ENCODE data around the gene SAAL1. TPM values are rescaled to one million over a fixed set of nuclear protein-coding genes. Genes with fewer than 3 reads are reported as not detected.

Gene SAAL1
- total and polyA plus RNA-seq, 2 donors from 2014 or later = 9.8 to 12.9 TPM

GRCh38 chr11:18093959-18094358 lies 11.9 kb downstream of the SAAL1 start:
- H3K4me1 ChIP-seq (ENCODE audit: control insufficient read depth in 2 of 3, insufficient read depth in 2 of 3, low read depth in 1 of 3, low read length in 3 of 3) = no peaks in the 10 kb centered on the region
- peaks cover 9 to 24% (median 10%) of the 10 kb centered on the region in 3 donors for H3K36me3 ChIP-seq (ENCODE audit: control insufficient read depth in 2 of 3, insufficient read depth in 3 of 3, low read length in 3 of 3)
- intact Hi-C loops (cut with DNase I) = no loop called here
- no peaks in the 10 kb centered on the region for H3K9me3 ChIP-seq (ENCODE audit: control insufficient read depth in 2 of 3, insufficient read depth in 1 of 3, low read length in 3 of 3)
- DNase-seq (no peak), FAIRE-seq (no peak)
- no peak for TF ChIP-seq CTCF (IDR thresholded peaks at IDR 0.05; ENCODE audit: borderline replicate concordance, extremely low read depth, insufficient read depth)
- no peak overlapping the region for H3K9ac ChIP-seq (ENCODE audit: low read length in 3 of 3)
- H3K27ac ChIP-seq (ENCODE audit: low read depth in 2 of 2, low read length in 2 of 2) = no peak overlapping the region
- no peaks in the 10 kb centered on the region for H3K27me3 ChIP-seq (ENCODE audit: control insufficient read depth, insufficient read depth, low read length)
- no peak overlapping the region for H3K4me3 ChIP-seq (ENCODE audit: low read length in 3 of 3)

- no peak overlapping the region for H3K9ac ChIP-seq (ENCODE audit: low read length in 3 of 3)
- no peak overlapping the region for H3K4me3 ChIP-seq (ENCODE audit: low read length in 3 of 3)
- intact Hi-C loops (cut with DNase I) = no loop called here
- no peak overlapping the region for H3K27ac ChIP-seq (ENCODE audit: low read depth in 2 of 2, low read length in 2 of 2)
- no peak for TF ChIP-seq CTCF (IDR thresholded peaks at IDR 0.05; ENCODE audit: borderline replicate concordance, extremely low read depth, insufficient read depth)
- H3K4me1 ChIP-seq (ENCODE audit: control insufficient read depth in 2 of 3, insufficient read depth in 2 of 3, low read depth in 1 of 3, low read length in 3 of 3) = no peaks in the 10 kb centered on the region
- H3K27me3 ChIP-seq (ENCODE audit: control insufficient read depth, insufficient read depth, low read length) = no peaks in the 10 kb centered on the region
- no peaks in the 10 kb centered on the region for H3K9me3 ChIP-seq (ENCODE audit: control insufficient read depth in 2 of 3, insufficient read depth in 1 of 3, low read length in 3 of 3)
- H3K36me3 ChIP-seq (ENCODE audit: control insufficient read depth in 2 of 3, insufficient read depth in 3 of 3, low read length in 3 of 3) = peaks cover 12 to 34% (median 15%) of the 10 kb centered on the region in 3 donors
- no peak for FAIRE-seq
- DNase-seq = no peak
Observed at GRCh38 chr11:18091731-18092130, 14.2 kb downstream of the SAAL1 start.

- Histone ChIP-seq H3K9ac (ENCODE audit: low read length in 3 of 3) (no peak overlapping the region), H3K9me3 (ENCODE audit: control insufficient read depth in 2 of 3, insufficient read depth in 1 of 3, low read length in 3 of 3) (no peaks in the 10 kb centered on the region), H3K27ac (ENCODE audit: low read depth in 2 of 2, low read length in 2 of 2) (no peak overlapping the region), H3K36me3 (ENCODE audit: control insufficient read depth in 2 of 3, insufficient read depth in 3 of 3, low read length in 3 of 3) (peaks cover 11 to 23% (median 11%) of the 10 kb centered on the region in 3 donors), H3K4me1 (ENCODE audit: control insufficient read depth in 2 of 3, insufficient read depth in 2 of 3, low read depth in 1 of 3, low read length in 3 of 3) (no peaks in the 10 kb centered on the region), H3K4me3 (ENCODE audit: low read length in 3 of 3) (no peak overlapping the region), H3K27me3 (ENCODE audit: control insufficient read depth, insufficient read depth, low read length) (no peaks in the 10 kb centered on the region)
- no peak for TF ChIP-seq CTCF (IDR thresholded peaks at IDR 0.05; ENCODE audit: borderline replicate concordance, extremely low read depth, insufficient read depth)
- no peak for DNase-seq
- FAIRE-seq = no peak
- intact Hi-C loops (cut with DNase I) = no loop called here
Observed at GRCh38 chr11:18088966-18089365, 16.9 kb downstream of the SAAL1 start.

GRCh38 chr11:18088366-18088765 lies 17.5 kb downstream of the SAAL1 start:
- DNase-seq (no peak), FAIRE-seq (no peak)
- Histone ChIP-seq H3K4me3 (ENCODE audit: low read length in 3 of 3) (no peak overlapping the region), H3K36me3 (ENCODE audit: control insufficient read depth in 2 of 3, insufficient read depth in 3 of 3, low read length in 3 of 3) (peaks cover 11 to 17% (median 11%) of the 10 kb centered on the region in 3 donors), H3K27me3 (ENCODE audit: control insufficient read depth, insufficient read depth, low read length) (no peaks in the 10 kb centered on the region), H3K27ac (ENCODE audit: low read depth in 2 of 2, low read length in 2 of 2) (no peak overlapping the region), H3K9me3 (ENCODE audit: control insufficient read depth in 2 of 3, insufficient read depth in 1 of 3, low read length in 3 of 3) (no peaks in the 10 kb centered on the region), H3K4me1 (ENCODE audit: control insufficient read depth in 2 of 3, insufficient read depth in 2 of 3, low read depth in 1 of 3, low read length in 3 of 3) (no peaks in the 10 kb centered on the region), H3K9ac (ENCODE audit: low read length in 3 of 3) (no peak overlapping the region)
- TF ChIP-seq CTCF (IDR thresholded peaks at IDR 0.05; ENCODE audit: borderline replicate concordance, extremely low read depth, insufficient read depth) = no peak
- intact Hi-C loops (cut with DNase I) = no loop called here
